Measurements from ENCODE around the gene FAM117A.
A peak's percentile ranks its signal among the peaks of the same experiment; 100 is the strongest.
"Not testable (repeated sequence)": the region's sequence is repeated elsewhere in the genome, so short reads cannot be mapped to it uniquely, and the experiment has no call there.

FAM117A gene

GRCh38 chr17:49739641-49740271 is 24.2 kb downstream of the FAM117A start:
- peak; percentile 88 to 99 (median 95) for DNase-seq

DNA sequence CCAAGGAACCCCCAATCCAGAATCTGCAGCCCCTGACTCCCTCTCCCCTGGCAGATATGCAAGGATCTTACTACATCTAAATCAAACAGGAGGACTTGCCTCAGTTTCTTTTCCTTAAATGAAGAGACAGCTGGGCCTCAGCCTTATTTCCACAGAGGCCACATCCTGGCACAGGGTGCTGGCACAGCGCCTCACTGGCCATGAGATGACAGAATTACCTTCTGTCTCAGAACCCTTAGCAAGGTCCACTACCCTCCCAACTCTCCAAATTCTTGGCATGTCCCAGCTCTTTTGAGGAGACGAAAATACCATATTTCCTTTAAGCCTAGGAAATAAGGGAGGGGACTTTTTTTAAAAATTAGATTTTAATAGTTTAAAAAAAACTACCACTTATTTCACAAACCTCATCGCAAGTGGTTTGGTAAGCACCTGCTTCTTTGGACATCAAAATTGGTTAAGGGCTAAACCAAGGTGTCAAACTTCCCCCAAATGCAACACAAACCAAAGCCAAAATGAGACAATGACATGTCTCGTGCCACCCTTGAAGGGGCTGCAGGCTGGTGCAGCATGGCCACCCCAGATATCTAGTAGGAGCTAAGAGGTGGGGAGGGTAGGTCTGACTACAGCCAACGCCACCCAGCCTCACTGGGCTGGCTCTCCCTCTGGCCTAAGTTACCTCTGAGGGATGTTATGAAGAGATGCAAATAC is 25.3 kb downstream of the FAM117A start:
- no peak for DNase-seq

DNA sequence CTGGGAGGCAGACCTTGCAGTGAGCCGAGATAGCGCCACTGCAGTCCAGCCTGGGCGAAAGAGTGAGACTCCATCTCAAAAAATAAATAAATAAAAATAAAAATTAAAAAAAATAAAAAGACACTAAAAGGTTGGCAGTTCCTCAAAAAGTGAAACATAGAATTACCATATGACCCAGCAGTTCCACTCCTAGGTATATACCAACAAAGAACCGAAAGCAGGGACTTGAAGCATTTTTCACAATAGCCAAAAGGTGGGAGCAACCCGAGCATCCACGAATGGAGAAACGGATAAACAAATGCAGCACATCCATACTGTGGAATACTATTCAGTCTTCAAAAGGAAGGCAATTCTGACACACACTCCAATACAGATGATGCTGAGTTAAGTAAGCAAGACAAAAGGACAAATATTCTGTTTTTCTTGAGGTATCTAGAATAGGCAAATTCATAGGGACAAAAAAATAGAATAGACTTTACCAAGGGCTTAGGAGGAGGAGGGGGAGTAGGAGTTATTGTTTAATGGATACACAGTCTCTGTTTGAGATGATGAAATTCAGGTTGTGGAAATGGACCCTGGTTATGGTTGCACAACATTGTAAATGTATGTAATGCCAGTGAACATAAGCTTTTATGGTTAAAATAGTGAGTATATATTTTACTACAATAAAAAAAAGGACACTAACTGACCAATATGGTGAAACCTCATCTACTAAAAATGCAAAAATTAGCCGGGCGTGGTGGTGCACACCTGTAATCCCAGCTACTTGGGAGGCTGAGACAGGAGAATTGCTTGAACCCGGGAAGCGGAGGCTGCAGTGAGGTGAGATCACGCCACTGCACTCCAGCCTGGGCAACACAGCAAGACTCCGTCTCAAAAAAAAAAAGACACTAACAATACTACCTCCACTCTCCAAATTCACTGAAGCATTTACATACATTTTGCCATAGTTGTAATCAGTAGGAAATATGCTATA is 29.1 kb downstream of the FAM117A start:
- DNase-seq = no peak

DNA sequence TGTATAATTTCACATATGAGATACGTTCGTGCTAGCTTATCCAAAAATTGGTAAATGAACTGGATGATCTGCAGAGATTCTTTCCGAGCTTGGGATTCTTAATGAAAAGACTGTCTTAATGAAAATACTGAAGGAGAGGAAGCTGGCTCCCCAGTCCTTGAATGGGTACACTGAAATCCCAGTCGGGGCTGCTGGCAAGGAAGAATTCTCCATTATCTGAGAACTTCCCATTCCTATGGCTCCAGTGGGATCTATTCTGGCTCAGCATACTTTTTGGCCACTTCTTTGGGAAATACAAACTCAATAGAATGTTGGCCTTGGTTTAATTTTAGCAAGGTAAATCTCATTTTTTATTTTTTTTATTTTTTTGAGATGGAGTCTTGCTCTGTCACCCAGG is 32.5 kb downstream of the FAM117A start:
- DNase-seq = no peak

DNA sequence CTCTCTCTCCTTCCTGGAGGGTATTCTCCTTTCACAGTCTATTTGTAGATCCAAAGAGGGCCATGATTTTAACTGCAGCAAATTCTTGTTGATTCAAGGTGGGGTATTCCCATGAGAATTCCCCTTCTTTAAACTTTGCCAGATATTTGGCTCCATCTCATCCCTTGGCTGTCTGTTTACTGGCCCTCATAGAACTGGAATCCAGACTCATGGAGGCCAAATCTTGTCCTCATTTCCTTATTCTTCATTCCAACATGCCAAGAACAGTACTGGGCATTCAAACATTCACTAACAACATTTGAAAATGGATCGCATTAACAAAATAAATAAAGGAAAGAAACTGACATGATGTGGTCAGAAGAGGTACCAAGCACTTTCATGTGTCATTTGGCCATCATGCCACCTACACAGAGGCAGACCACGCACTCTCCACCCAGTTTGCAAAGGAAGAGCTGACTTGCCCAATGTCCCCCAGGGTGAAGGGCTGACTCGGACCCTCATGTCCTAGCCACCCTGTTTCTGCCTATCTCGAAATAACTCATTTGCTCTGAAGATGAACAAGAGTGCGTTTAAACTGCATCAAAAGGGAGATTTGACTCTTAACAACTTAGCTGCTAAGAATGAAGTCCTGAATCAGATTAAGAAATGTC is 33.0 kb downstream of the FAM117A start:
- no peak for DNase-seq

- no peak for DNase-seq
Observed at GRCh38 chr17:49730078-49730784, 33.7 kb downstream of the FAM117A start.

DNA sequence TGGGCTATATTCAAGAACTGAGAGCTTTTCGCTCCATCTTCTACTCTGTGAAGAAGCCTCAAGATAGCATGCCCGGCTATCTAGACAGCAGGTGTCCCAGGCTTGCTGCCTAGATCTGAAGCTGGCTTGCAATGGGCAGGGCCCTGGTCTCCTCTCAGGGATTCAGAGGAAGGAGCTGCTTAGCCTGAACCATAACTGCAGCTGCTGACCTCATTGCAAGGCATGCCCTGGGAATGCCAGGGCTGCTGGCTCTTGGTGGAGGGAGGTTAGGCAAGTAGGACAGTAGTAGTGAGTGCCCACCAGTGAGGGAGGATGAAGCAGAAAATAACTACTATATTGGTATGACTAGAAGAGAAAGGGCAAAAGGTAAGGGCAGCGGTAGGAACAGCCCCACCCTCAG is 34.9 kb downstream of the FAM117A start:
- no peak for DNase-seq

DNA sequence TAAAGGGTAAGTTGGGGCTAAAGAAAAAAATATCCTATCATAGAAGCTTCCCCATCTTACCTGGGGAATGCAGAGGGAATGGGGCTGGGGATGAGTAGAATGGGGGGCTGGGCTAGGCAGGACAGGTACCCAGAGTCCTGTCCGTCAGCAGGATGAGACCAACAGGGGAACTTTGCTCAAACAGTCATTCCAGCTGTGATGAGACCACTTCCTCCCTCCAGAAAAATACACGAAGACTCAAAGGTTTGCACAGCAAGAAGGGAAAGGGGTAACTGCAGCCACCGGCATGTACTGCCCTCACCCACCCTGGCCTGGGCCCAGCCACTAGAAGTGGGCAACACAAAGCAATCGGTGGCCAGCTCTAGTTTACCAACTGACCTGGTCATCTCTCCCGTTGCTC is 35.5 kb downstream of the FAM117A start:
- DNase-seq = no peak

- no peak for DNase-seq
Observed at GRCh38 chr17:49727380-49727779, 36.6 kb downstream of the FAM117A start.

GRCh38 chr17:49725452-49726130 is 38.3 kb downstream of the FAM117A start:
- no peak for DNase-seq

GRCh38 chr17:49724552-49724951 is 39.4 kb downstream of the FAM117A start:
- DNase-seq = not testable (repeated sequence)

DNA sequence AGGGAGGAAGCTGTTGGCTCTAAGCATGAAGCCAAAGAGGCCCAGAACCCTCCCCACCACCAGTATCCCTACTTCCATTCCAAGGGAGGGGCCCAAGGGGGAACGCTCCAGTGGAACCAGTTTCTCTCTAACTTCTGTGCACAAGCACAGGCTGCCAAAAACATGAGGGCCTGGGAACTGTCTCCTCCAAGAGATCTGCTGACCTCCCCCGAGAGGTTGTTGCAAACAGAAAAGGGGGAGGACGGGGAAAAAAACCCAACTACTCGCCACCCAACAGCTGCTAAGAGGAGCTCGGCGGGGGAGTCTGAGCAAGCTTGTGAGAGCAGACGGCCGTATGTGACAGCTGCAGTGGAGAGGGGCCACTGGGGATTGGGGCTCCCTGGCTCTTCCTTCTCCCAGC is 40.5 kb downstream of the FAM117A start:
- DNase-seq = no peak

GRCh38 chr17:49722066-49722465 is 41.9 kb downstream of the FAM117A start:
- DNase-seq = no peak

GRCh38 chr17:49717371-49717861 is 46.5 kb downstream of the FAM117A start:
- DNase-seq = no peak

DNA sequence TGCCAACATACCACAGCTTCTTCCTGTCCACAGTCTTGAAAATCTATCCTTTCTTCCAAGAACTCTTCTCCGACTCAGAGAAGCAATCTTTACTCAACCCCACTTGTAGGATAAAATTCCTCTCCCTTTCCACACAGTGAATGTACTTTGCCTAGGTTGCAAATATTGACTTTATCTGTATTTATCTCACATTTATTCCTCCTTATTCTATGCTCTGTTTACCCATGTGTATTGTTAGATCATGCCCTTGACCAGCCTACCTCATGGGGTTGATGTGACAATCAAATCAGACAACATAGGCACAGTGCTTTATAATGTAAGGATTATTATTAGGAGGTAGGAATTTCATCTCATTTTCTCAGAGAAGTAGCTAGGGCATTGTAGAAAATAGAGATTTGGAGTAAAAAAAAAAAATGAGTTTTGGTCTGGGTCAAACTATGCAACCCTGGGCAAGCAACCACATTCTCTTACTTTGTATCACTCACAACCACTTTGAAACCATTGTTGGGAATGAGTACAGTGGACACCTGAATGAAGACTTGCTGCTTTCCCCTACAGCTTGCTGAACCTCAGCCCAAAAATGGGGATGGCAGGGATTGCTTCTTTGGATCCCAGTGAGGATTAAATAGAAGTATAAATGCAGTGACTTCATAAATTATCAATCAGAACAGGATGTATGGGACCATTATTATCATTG is 47.1 kb downstream of the FAM117A start:
- DNase-seq = no peak

- peak in 1 of 6 experiments; percentile 17 for DNase-seq
Observed at GRCh38 chr17:49715717-49716279, 48.1 kb downstream of the FAM117A start.

GRCh38 chr17:49715216-49715615 is 48.7 kb downstream of the FAM117A start:
- DNase-seq = no peak

GRCh38 chr17:49708515-49709183 is 55.3 kb downstream of the FAM117A start:
- peak in 2 of 6 experiments; percentile 6 to 28 for DNase-seq

DNA sequence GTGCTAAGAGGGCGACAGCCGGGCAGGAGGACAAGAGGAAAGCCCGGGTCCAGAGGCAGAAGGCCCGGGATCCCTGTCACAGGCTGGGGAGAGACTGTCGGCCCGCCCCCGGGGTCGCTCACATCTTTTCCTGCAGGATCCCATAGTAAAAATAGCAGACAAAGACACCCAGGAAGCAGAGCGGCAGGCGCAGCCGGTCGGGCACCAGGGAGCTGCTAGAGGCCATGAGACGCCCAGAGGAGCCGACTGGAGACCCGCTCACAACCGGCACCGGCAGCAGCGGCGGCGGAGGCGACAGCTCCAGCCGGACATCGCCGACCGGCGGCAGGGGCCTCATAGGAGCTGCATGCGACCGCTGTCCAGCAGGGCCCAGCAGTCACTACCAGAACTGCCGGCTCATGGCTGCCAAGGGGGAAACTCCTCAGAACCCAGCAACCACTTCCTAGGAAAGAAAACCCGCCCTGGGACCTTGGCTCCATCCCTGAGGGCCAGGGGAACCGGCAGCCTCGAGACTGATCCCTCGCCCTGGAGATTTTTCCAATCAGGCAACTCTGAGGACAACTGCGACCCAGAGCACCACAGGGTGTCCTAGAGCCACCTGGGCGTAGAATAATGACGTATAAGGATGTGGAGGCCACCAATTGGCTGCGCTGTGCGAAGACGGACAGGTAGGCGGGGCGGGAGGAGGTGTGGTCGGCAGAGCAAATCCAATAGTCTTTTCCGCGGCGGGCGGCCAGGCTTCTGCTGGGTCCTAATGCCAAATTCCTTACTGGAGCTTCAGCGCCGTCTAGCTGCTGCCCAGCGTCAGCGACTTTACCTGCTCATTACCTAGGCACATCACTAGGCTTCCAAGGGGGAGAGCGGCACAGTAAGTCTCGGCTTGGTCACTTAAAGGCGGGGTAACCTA is 56.1 kb downstream of the FAM117A start, which contains the start of gene SLC35B1:
Gene SLC35B1 (minus strand): TSS at position 357 of the 907 bp plus-strand sequence. CDS start 131 bp downstream, at position 226.
- peak; percentile 90 to 98 (median 96) for DNase-seq

Data from stimulated activated naive CD4-positive, alpha-beta T cell (primary cell).